ENCODE results near the gene C1QTNF9. TPM values are rescaled to one million over a fixed set of nuclear protein-coding genes. Genes with fewer than 3 reads are reported as not detected.

C1QTNF9 gene
- total and polyA plus RNA-seq, 8 donors = 0.09 to 0.73 (median 0.33) TPM; not detected in 2

DNA sequence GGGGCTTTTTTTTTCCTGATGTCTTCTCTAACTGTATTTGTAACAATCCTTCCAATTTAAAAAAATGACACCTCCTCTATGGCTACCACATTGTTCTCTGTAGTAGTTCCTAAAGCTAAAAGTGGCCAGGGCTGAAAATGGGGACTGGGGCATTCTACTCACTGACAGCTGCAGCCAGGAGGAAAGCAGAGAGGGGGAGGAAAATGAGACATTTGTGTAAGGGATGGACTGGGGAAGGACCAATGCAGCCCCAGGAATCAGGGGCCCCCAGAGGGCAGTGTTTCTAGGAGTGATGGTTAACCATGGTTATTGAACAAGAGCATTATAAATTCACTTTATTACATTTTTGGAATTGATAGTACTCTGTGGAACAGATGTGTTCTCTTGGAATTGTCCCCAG is 34.3 kb upstream of the C1QTNF9 start:
- no peak for ATAC-seq
- no peaks in the 10 kb centered on the region for H3K9me3 ChIP-seq
- DNase-seq = peak in 1 of 6 donors; percentile 4
- H3K4me3 ChIP-seq = no peak overlapping the region
- H3K27ac ChIP-seq = peak overlapping the region in 1 of 4 donors; percentile 5
- H3K36me3 ChIP-seq = no peaks in the 10 kb centered on the region
- H3K4me1 ChIP-seq = peaks cover 16 to 46% (median 26%) of the 10 kb centered on the region in 3 donors
- no peaks in the 10 kb centered on the region for H3K27me3 ChIP-seq
- intact Hi-C loops (cut with DNase I) = no loop called here
- no peak for FAIRE-seq
- no peak for TF ChIP-seq CTCF (IDR thresholded peaks at IDR 0.05)

- intact Hi-C loops (cut with DNase I) = no loop called here
- TF ChIP-seq CTCF (IDR thresholded peaks at IDR 0.05) = no peak
- Histone ChIP-seq H3K27me3 (no peaks in the 10 kb centered on the region), H3K9me3 (no peaks in the 10 kb centered on the region), H3K4me3 (no peak overlapping the region), H3K36me3 (no peaks in the 10 kb centered on the region), H3K27ac (no peak overlapping the region), H3K4me1 (peaks cover 8 to 33% (median 16%) of the 10 kb centered on the region in 3 donors)
- no peak for ATAC-seq
- 83 to 86% methylated on average over 2 of the region's 2 CpGs for WGBS, 2 donors
- FAIRE-seq = no peak
- no peak for DNase-seq
These were observed 33.1 kb upstream of the C1QTNF9 start for GRCh38 chr13:24276306-24276705.

DNA sequence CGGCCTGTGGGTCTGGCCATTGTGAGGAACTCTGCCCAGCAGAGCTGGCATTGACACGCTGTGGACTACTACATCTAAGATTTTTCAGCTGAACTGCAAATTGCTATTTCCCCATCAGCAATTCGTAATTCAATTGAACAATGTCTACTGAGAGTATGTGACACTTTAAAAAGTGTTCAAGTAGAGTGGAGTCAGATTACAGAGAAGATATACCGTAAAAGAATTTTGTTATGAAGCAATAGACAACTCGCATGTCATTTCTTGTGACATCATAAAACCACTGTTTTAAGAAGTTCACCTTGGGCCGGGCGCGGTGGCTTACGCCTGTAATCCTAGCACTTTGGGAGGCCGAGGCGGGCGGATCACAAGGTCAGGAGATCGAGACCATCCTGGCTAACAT is 32.5 kb upstream of the C1QTNF9 start:
- ATAC-seq (no peak), FAIRE-seq (no peak), DNase-seq (no peak)
- intact Hi-C loops (cut with DNase I) = no loop called here
- WGBS, 2 donors = 90 to 93% methylated on average over 13 of the region's 13 CpGs
- TF ChIP-seq CTCF (IDR thresholded peaks at IDR 0.05) = no peak
- H3K4me3 ChIP-seq = no peak overlapping the region
- H3K4me1 ChIP-seq = peaks cover 4 to 28% (median 12%) of the 10 kb centered on the region in 3 donors
- H3K27ac ChIP-seq = no peak overlapping the region
- no peaks in the 10 kb centered on the region for H3K27me3 ChIP-seq
- H3K9me3 ChIP-seq = no peaks in the 10 kb centered on the region
- H3K36me3 ChIP-seq = no peaks in the 10 kb centered on the region

GRCh38 chr13:24277761-24278160 is 31.6 kb upstream of the C1QTNF9 start:
- H3K27me3 ChIP-seq = no peaks in the 10 kb centered on the region
- no peak overlapping the region for H3K27ac ChIP-seq
- FAIRE-seq (no peak), ATAC-seq (no peak), DNase-seq (no peak)
- H3K4me1 ChIP-seq = peaks cover 0 to 19% (median 4%) of the 10 kb centered on the region in 3 donors
- no peak overlapping the region for H3K4me3 ChIP-seq
- no peaks in the 10 kb centered on the region for H3K9me3 ChIP-seq
- intact Hi-C loops (cut with DNase I) = no loop called here
- TF ChIP-seq CTCF (IDR thresholded peaks at IDR 0.05) = no peak
- H3K36me3 ChIP-seq = peaks cover 0 to 4% (median 0%) of the 10 kb centered on the region in 3 donors
- WGBS, 2 donors = 88 to 91% methylated on average over 6 of the region's 6 CpGs

DNA sequence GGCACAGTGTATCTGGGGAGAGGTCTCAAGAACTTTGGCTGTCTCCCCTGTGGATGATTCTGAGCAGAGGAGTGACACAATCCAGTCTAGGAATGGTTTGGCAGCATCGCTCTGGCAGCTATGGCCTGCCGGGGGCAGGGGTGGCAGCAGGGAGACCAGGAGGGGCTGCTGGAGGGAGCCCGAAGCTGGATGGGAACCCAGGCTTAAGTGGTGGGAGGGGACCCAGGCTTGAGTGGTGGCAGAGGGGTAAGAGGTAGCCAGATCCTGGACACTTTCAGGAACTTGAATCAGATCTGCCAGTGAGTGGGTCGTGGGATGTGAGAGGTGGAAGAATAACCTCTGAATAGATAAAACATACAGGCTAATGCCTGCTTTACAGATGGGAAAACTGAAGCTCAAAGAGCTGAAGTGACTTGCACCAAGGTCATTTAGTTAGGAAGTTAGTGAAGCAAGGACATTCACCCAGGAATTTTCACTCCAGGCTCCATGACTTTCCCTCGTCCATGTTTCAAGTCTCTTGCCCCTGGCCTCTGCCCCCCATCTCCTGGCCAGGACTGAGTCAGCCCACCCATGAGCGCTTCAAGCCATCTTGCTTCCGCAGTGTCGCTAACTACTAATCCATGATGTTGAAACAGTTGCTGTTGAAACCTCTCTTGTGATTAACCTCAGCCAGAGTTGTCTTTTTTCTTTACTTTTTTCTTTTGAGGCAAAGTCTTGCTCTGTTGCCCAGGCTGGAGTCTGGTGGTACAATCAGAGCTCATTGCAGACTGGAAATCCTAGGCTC is 29.9 kb upstream of the C1QTNF9 start:
- ATAC-seq (peak in 1 of 4 donors; percentile 13), FAIRE-seq (no peak), DNase-seq (no peak)
- no peak for TF ChIP-seq CTCF (IDR thresholded peaks at IDR 0.05)
- 90 to 95% methylated on average over 8 of the region's 8 CpGs for WGBS, 2 donors
- intact Hi-C loops (cut with DNase I) = no loop called here
- Histone ChIP-seq H3K27me3 (no peaks in the 10 kb centered on the region), H3K9me3 (no peaks in the 10 kb centered on the region), H3K4me1 (peaks cover 0 to 1% (median 0%) of the 10 kb centered on the region in 3 donors), H3K36me3 (peaks cover 0 to 13% (median 6%) of the 10 kb centered on the region in 3 donors), H3K4me3 (no peak overlapping the region), H3K27ac (no peak overlapping the region)
